ENCODE data around the gene LILRB3. TPM values are rescaled to one million over a fixed set of nuclear protein-coding genes. Genes with fewer than 3 reads are reported as not detected.
"Not testable (repeated sequence)": the region's sequence is repeated elsewhere in the genome, so short reads cannot be mapped to it uniquely, and the experiment has no call there.

The LILRB3 gene
- total RNA-seq, 4 donors from 2014 or later: 0.51 to 7.1 (median 3.6) TPM; not detected in 1

GRCh38 chr19:54229146-54229545 is 6.3 kb upstream of the LILRB3 start:
- in situ Hi-C loops (cut with MboI; ENCODE audit: low sequenced_read_pairs in 4 of 4): no loop called here
- DNase-seq: no peak
- intact Hi-C loops (cut with DNase I; ENCODE audit: low total_unique reads): no loop called here
- Histone ChIP-seq H3K9me3 (no peaks in the 10 kb centered on the region), H3K27ac (no peak overlapping the region), H3K27me3 (peaks cover 0 to 5% (median 3%) of the 10 kb centered on the region in 3 donors), H3K4me3 (no peak overlapping the region), H3K36me3 (no peaks in the 10 kb centered on the region), H3K4me1 (no peaks in the 10 kb centered on the region)
- ATAC-seq: no peak
- TF ChIP-seq CTCF (IDR thresholded peaks at IDR 0.05 in 4 of 5, conservative IDR thresholded peaks at IDR 0.05 in 1 of 5): no peak
- no peak for TF ChIP-seq POLR2A (IDR thresholded peaks at IDR 0.05)

GRCh38 chr19:54224619-54225018 is 1.8 kb upstream of the LILRB3 start:
- H3K4me3 ChIP-seq; H3K4me1 ChIP-seq; H3K36me3 ChIP-seq; DNase-seq; H3K9me3 ChIP-seq; in situ Hi-C loops (cut with MboI; ENCODE audit: low sequenced_read_pairs in 4 of 4); intact Hi-C loops (cut with DNase I; ENCODE audit: low total_unique reads); H3K27me3 ChIP-seq; H3K27ac ChIP-seq; ATAC-seq: not testable (repeated sequence)

- H3K4me3 ChIP-seq; ATAC-seq; H3K4me1 ChIP-seq; H3K27me3 ChIP-seq; DNase-seq; in situ Hi-C loops (cut with MboI; ENCODE audit: low sequenced_read_pairs in 4 of 4); H3K9me3 ChIP-seq; H3K36me3 ChIP-seq; H3K27ac ChIP-seq: not testable (repeated sequence)
- intact Hi-C loops (cut with DNase I; ENCODE audit: low total_unique reads): loop anchor here (2.0 kb wide), 1 partner anchor 23 kb away; no protein-coding TSS in a partner anchor
Observed at GRCh38 chr19:54223937-54224281, 1.1 kb upstream of the LILRB3 start.

GRCh38 chr19:54223277-54223936 is 600 bp upstream of the LILRB3 start:
- intact Hi-C loops (cut with DNase I; ENCODE audit: low total_unique reads): loop anchor here (2.0 kb wide), 1 partner anchor 23 kb away; no protein-coding TSS in a partner anchor
- not testable (repeated sequence) for H3K27ac ChIP-seq, H3K4me3 ChIP-seq

GRCh38 chr19:54221947-54222346 is 860 bp downstream of the LILRB3 start:
- H3K4me3 ChIP-seq; DNase-seq; H3K27ac ChIP-seq; H3K36me3 ChIP-seq; H3K27me3 ChIP-seq; in situ Hi-C loops (cut with MboI; ENCODE audit: low sequenced_read_pairs in 4 of 4); H3K4me1 ChIP-seq; ATAC-seq; H3K9me3 ChIP-seq: not testable (repeated sequence)
- intact Hi-C loops (cut with DNase I; ENCODE audit: low total_unique reads): loop anchor here (2.0 kb wide), 1 partner anchor 25 kb away; no protein-coding TSS in a partner anchor

More at GRCh38 chr19:54223277-54223936, 600 bp upstream of the LILRB3 start:
- H3K4me1 ChIP-seq; ATAC-seq; in situ Hi-C loops (cut with MboI; ENCODE audit: low sequenced_read_pairs in 4 of 4); H3K9me3 ChIP-seq; H3K27me3 ChIP-seq; H3K36me3 ChIP-seq; DNase-seq: not testable (repeated sequence)

- in situ Hi-C loops (cut with MboI; ENCODE audit: low sequenced_read_pairs in 4 of 4); H3K9me3 ChIP-seq; H3K4me3 ChIP-seq; DNase-seq; H3K4me1 ChIP-seq; H3K36me3 ChIP-seq; H3K27ac ChIP-seq; ATAC-seq; H3K27me3 ChIP-seq; intact Hi-C loops (cut with DNase I; ENCODE audit: low total_unique reads): not testable (repeated sequence)
Observed at GRCh38 chr19:54219702-54220101, 3.1 kb downstream of the LILRB3 start.

GRCh38 chr19:54218960-54219661 is 3.7 kb downstream of the LILRB3 start:
- no peak overlapping the region for H3K4me3 ChIP-seq
- DNase-seq (no peak), ATAC-seq (no peak)
- no peaks in the 10 kb centered on the region for H3K9me3 ChIP-seq
- H3K4me1 ChIP-seq: no peaks in the 10 kb centered on the region
- TF ChIP-seq CTCF (IDR thresholded peaks at IDR 0.05 in 4 of 5, conservative IDR thresholded peaks at IDR 0.05 in 1 of 5) (no peak), POLR2A (IDR thresholded peaks at IDR 0.05) (no peak)
- intact Hi-C loops (cut with DNase I; ENCODE audit: low total_unique reads) (no loop called here), in situ Hi-C loops (cut with MboI; ENCODE audit: low sequenced_read_pairs in 4 of 4) (no loop called here)
- peaks cover 0 to 4% (median 0%) of the 10 kb centered on the region in 3 donors for H3K27me3 ChIP-seq
- no peaks in the 10 kb centered on the region for H3K36me3 ChIP-seq
- H3K27ac ChIP-seq: no peak overlapping the region

All from gastrocnemius medialis (tissue), 4 donors.